Measurements from ENCODE around the gene HAPLN2.

Gene HAPLN2

DNA sequence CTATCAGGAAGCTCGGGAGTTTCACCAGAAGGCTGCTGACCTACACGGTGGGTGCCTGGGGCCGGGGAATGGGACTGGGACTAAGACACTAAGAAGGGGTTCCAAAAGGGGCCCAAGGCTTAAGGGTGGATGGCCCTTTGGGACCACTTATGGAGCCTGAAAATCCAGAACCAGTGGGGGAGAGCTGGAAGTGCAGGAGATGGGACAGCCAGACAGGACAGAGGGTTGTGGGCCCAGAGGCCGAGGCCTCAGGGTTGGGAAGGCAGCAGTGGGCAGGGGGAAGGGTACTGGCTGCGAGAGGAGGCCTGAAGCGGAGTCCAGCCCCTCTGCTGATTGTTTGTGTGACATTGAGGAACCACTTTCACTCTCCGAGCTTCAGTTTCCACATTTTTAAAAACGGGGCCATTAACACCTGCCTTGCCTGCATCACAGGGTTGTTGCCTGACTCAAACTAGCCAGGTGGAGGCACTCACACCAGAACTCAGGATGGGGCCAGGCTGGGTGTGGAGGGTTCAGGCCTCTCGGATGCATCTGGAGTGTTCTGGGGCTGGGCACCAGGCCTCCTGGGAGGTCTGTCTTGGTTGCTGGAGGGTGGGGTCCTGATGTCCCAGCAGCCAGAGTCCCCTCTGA, 36.7 kb upstream of the HAPLN2 start:
- Histone ChIP-seq H3K27ac (ENCODE audit: poor library complexity, severe bottlenecking) (no peak overlapping the region), H3K4me3 (ENCODE audit: severe bottlenecking) (no peak overlapping the region), H3K27me3 (ENCODE audit: insufficient read depth, poor library complexity, severe bottlenecking) (no peaks in the 10 kb centered on the region), H3K4me1 (ENCODE audit: insufficient read depth, poor library complexity, severe bottlenecking) (peaks cover 2% of the 10 kb centered on the region), H3K36me3 (ENCODE audit: low read depth) (no peaks in the 10 kb centered on the region), H3K9me3 (ENCODE audit: severe bottlenecking) (no peaks in the 10 kb centered on the region)
- TF ChIP-seq, protein P1, sequence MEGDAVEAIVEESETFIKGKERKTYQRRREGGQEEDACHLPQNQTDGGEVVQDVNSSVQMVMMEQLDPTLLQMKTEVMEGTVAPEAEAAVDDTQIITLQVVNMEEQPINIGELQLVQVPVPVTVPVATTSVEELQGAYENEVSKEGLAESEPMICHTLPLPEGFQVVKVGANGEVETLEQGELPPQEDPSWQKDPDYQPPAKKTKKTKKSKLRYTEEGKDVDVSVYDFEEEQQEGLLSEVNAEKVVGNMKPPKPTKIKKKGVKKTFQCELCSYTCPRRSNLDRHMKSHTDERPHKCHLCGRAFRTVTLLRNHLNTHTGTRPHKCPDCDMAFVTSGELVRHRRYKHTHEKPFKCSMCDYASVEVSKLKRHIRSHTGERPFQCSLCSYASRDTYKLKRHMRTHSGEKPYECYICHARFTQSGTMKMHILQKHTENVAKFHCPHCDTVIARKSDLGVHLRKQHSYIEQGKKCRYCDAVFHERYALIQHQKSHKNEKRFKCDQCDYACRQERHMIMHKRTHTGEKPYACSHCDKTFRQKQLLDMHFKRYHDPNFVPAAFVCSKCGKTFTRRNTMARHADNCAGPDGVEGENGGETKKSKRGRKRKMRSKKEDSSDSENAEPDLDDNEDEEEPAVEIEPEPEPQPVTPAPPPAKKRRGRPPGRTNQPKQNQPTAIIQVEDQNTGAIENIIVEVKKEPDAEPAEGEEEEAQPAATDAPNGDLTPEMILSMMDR (IDR thresholded peaks at IDR 0.05; ENCODE audit: poor library complexity, severe bottlenecking) = no peak
- ATAC-seq (ENCODE audit: low read depth) = no peak
- no peak for DNase-seq (ENCODE audit: low spot score)

GRCh38 chr1:156583821-156584622, 35.2 kb upstream of the HAPLN2 start:
- ATAC-seq (ENCODE audit: low read depth) (0 out of 3 replicates have a peak, but pooled peaks have one; percentile 40), DNase-seq (ENCODE audit: low spot score) (no peak)
- TF ChIP-seq, protein P1 (IDR thresholded peaks at IDR 0.05; ENCODE audit: poor library complexity, severe bottlenecking) = peak; percentile 85
- Histone ChIP-seq H3K27me3 (ENCODE audit: insufficient read depth, poor library complexity, severe bottlenecking) (no peaks in the 10 kb centered on the region), H3K4me3 (ENCODE audit: severe bottlenecking) (no peak overlapping the region), H3K27ac (ENCODE audit: poor library complexity, severe bottlenecking) (no peak overlapping the region), H3K9me3 (ENCODE audit: severe bottlenecking) (no peaks in the 10 kb centered on the region), H3K4me1 (ENCODE audit: insufficient read depth, poor library complexity, severe bottlenecking) (peaks cover 2% of the 10 kb centered on the region), H3K36me3 (ENCODE audit: low read depth) (no peaks in the 10 kb centered on the region)

GRCh38 chr1:156584813-156585212, 34.4 kb upstream of the HAPLN2 start:
- TF ChIP-seq, protein P1 (IDR thresholded peaks at IDR 0.05; ENCODE audit: poor library complexity, severe bottlenecking) = no peak
- H3K36me3 ChIP-seq (ENCODE audit: low read depth) = no peaks in the 10 kb centered on the region
- H3K27ac ChIP-seq (ENCODE audit: poor library complexity, severe bottlenecking) = no peak overlapping the region
- ATAC-seq (ENCODE audit: low read depth) = peak; percentile 53; the same call in 2 of the 3 replicates
- H3K9me3 ChIP-seq (ENCODE audit: severe bottlenecking) = no peaks in the 10 kb centered on the region
- H3K4me3 ChIP-seq (ENCODE audit: severe bottlenecking) = no peak overlapping the region
- H3K27me3 ChIP-seq (ENCODE audit: insufficient read depth, poor library complexity, severe bottlenecking) = no peaks in the 10 kb centered on the region
- DNase-seq (ENCODE audit: low spot score) = no peak
- H3K4me1 ChIP-seq (ENCODE audit: insufficient read depth, poor library complexity, severe bottlenecking) = peaks cover 2% of the 10 kb centered on the region

DNA sequence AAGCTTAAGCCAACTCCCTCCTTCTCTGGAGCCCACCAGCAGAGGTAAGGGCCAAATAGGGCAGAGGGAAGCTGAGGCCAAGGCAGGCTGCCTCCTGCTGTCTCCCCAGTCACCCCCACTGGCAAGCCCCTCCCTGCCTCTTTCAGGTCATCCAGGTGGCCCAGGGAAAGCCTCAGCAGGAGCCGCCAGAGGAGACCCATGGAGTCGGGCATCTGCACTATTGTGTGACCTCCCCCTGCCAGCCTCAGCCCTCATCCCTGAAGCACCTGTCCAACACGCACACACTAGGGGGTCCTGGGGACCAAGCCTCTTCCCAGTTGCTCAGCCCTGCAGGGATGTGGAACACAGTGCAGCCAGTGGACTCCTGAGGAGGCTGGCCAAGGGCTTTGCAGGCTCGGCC, 32.9 kb upstream of the HAPLN2 start:
- Histone ChIP-seq H3K9me3 (ENCODE audit: severe bottlenecking) (no peaks in the 10 kb centered on the region), H3K4me1 (ENCODE audit: insufficient read depth, poor library complexity, severe bottlenecking) (peaks cover 7% of the 10 kb centered on the region), H3K27me3 (ENCODE audit: insufficient read depth, poor library complexity, severe bottlenecking) (no peaks in the 10 kb centered on the region), H3K27ac (ENCODE audit: poor library complexity, severe bottlenecking) (no peak overlapping the region), H3K4me3 (ENCODE audit: severe bottlenecking) (no peak overlapping the region), H3K36me3 (ENCODE audit: low read depth) (no peaks in the 10 kb centered on the region)
- DNase-seq (ENCODE audit: low spot score) = no peak
- ATAC-seq (ENCODE audit: low read depth) = no peak
- TF ChIP-seq, protein P1 (IDR thresholded peaks at IDR 0.05; ENCODE audit: poor library complexity, severe bottlenecking) = no peak
